Stimulated activated naive CD8-positive, alpha-beta T cell treated with anti-CD3 and anti-CD28 coated beads, Interleukin-15, Interleukin-2, amounts not matched to agents 100 ng/mL and 50 ng/mL, for 24 hours (primary cell): ENCODE measurements around the gene SAC3D1.
A peak's percentile ranks its signal among the peaks of the same experiment; 100 is the strongest.
"Not testable (repeated sequence)": the region's sequence is repeated elsewhere in the genome, so short reads cannot be mapped to it uniquely, and the experiment has no call there.

Experiments used
- H3K27ac Mint-ChIP-seq: one replicate; pipeline ENCODE4 v1.8.0; 2021; ENCODE audit warnings: mild to moderate bottlenecking, mixed read lengths
- H3K27me3 Mint-ChIP-seq: one replicate; pipeline ENCODE4 v1.8.0; 2021; ENCODE audit warnings: mixed read lengths
- H3K36me3 Mint-ChIP-seq: one replicate; pipeline ENCODE4 v1.8.0; 2021; ENCODE audit warnings: low read depth, mixed read lengths
- H3K4me1 Mint-ChIP-seq: one replicate; pipeline ENCODE4 v1.8.0; 2021; ENCODE audit warnings: low read depth, mixed read lengths
- H3K4me3 Mint-ChIP-seq: one replicate; pipeline ENCODE4 v1.8.0; 2021; ENCODE audit warnings: mild to moderate bottlenecking, mixed read lengths
- H3K9me3 Mint-ChIP-seq: one replicate; pipeline ENCODE4 v1.8.0; 2021; ENCODE audit warnings: mixed read lengths

Gene SAC3D1

DNA sequence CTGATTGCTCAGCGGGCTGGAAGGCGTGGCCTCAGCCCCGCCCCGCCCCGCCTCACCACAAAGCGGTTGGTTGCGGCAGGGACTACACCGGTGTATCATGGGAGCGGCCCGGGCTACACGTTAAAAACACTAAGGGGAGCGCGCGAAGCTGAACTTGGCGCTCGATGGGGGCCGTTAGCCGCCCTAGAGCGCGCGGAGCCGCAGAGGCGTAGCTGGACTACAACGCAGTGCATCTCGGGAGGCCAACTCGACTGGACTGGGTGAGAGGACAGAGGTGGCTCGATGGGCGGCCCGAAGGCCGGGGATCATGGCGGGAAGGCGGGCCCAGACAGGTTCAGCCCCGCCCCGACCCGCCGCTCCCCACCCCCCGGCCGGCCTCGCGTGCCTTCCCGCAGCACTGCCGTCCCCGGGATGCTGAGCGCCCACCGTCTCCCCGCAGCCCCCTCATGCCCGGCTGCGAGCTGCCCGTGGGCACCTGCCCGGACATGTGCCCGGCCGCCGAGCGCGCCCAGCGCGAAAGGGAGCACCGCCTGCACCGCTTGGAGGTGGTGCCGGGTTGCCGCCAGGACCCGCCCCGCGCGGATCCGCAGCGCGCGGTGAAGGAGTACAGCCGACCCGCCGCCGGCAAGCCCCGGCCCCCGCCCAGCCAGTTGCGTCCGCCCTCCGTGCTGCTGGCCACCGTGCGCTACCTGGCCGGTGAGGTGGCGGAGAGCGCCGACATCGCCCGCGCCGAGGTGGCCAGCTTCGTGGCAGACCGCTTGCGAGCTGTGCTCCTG is at the start of gene SAC3D1:
Gene SAC3D1, plus strand, starts transcription at position 364 of the 776 bp plus-strand sequence. Its CDS starts 83 bp downstream, at position 447.
- H3K9me3 Mint-ChIP-seq = no peaks in the 10 kb centered on the region

GRCh38 chr11:64994318-64994717 is 46.7 kb upstream of the SAC3D1 start:
- Mint-ChIP-seq H3K4me1 (peaks cover 29% of the 10 kb centered on the region), H3K27me3 (no peaks in the 10 kb centered on the region), H3K27ac (no peak overlapping the region), H3K4me3 (no peak overlapping the region), H3K9me3 (no peaks in the 10 kb centered on the region), H3K36me3 (no peaks in the 10 kb centered on the region)

More for the DNA sequence above, at the start of gene SAC3D1:
- H3K4me3 Mint-ChIP-seq = peak within 1 kb of the TSS; percentile 88
- peak within 1 kb of the TSS; percentile 90 for H3K27ac Mint-ChIP-seq
- no peaks in the 10 kb centered on the region for H3K27me3 Mint-ChIP-seq
- H3K4me1 Mint-ChIP-seq = peaks cover 12% of the 10 kb centered on the region
- H3K36me3 Mint-ChIP-seq = no peaks in the 10 kb centered on the region

DNA sequence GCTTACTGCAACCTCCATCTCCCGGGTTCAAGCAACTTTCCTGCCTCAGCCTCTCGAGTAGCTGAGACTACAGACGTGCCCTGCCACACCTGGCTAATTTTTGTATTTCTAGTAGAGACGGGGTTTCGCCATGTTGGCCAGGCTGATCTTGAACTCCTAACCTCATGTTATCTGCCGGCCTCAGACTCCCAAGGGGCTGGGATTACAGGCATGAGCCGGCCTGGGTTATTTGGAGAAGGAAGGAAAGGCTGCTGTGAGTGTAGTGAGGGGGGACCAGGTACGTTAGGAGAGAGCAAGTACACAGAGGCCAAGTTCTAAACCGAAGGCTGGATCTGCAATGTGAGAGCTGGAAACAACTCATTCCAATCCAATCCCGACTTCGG is 44.7 kb upstream of the SAC3D1 start:
- Mint-ChIP-seq H3K9me3 (no peaks in the 10 kb centered on the region), H3K36me3 (no peaks in the 10 kb centered on the region), H3K27me3 (no peaks in the 10 kb centered on the region), H3K27ac (no peak overlapping the region), H3K4me3 (peak overlapping the region; percentile 66), H3K4me1 (peaks cover 21% of the 10 kb centered on the region)

DNA sequence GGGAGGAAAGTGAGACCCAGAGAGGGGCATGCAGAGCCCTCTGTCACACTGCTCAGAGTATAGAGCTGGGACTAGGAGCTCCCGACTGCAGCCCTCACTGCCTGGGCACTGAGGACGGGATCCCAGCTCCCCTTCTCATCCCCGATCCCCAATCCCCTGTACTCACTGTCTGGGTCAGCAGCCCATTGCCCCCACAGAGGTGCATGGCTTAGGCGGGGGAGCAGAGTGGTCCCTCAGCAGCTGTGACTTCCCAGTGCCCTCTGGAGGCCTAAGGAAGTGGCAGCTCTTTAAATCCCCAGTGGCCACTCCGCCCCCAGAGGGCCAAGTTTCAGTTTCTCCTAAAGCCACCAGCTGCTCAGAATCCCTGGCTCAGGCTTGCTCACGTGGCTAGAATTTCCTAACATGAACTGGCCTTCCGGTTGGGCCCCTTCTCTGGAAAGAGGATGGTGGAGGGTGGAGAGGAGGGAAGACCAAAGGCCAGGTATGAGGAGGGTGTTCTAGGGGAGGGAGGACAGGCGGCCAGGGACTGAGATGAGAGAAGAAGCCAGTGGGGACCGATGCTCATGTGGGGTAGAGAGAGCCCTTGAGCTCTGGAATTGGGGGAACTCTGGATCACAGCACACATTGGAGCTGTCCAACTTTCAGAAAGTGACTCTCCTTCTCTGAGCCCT is 44.2 kb upstream of the SAC3D1 start, which contains the start of gene BATF2:
Gene BATF2, minus strand, starts transcription at position 262 of the 671 bp plus-strand sequence. Its CDS starts 57 bp downstream, at position 205.
- H3K4me1 Mint-ChIP-seq = peaks cover 21% of the 10 kb centered on the region
- H3K36me3 Mint-ChIP-seq = no peaks in the 10 kb centered on the region
- H3K27me3 Mint-ChIP-seq = no peaks in the 10 kb centered on the region
- H3K4me3 Mint-ChIP-seq = peak within 1 kb of the TSS; percentile 66
- H3K27ac Mint-ChIP-seq = no peak within 1 kb of the TSS
- H3K9me3 Mint-ChIP-seq = no peaks in the 10 kb centered on the region

GRCh38 chr11:64998141-64998540 is 42.9 kb upstream of the SAC3D1 start:
- Mint-ChIP-seq H3K4me3 (no peak overlapping the region), H3K36me3 (no peaks in the 10 kb centered on the region), H3K9me3 (no peaks in the 10 kb centered on the region), H3K4me1 (peaks cover 21% of the 10 kb centered on the region), H3K27me3 (no peaks in the 10 kb centered on the region), H3K27ac (peak overlapping the region; percentile 14)

DNA sequence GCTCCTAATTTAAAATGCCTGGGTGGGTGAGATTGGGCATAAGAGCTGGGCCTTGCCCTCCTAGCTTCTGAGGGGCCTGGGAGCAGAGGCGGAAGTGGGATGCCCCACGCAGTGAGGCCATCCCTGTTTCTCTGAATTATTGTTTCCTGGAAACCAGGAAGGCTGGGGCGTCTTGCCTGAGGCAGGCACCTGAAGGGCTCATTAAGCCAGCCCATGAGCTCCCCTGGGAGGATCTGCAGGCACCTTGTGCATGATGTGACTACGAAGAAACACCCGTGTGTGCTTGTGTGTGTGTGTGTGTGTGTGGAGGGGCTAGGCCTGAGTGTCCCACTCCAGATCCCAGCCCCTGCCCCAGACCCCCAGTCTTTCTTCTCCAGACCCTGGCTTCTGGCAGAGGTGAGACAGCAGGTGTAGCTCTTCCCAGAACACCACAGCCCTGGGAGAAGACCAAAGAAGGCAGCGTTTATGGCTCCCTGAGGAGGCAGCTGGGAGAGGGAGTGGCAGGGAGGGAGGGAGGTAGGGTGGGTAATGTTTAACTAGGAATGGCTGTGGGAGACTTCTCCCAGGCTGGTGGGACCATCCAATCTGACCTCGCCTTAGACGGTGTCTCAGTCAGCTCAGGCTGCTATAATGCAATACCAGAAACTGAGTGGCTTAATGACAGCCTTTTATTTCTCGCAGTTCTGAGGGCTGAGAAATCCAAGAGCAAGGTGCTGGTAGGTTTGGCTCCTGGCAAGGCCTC is 42.1 kb upstream of the SAC3D1 start:
- Mint-ChIP-seq H3K27me3 (no peaks in the 10 kb centered on the region), H3K27ac (peak overlapping the region; percentile 14), H3K9me3 (no peaks in the 10 kb centered on the region), H3K4me1 (peaks cover 21% of the 10 kb centered on the region), H3K36me3 (no peaks in the 10 kb centered on the region), H3K4me3 (no peak overlapping the region)

GRCh38 chr11:64999478-64999877 is 41.5 kb upstream of the SAC3D1 start:
- no peaks in the 10 kb centered on the region for H3K9me3 Mint-ChIP-seq
- no peaks in the 10 kb centered on the region for H3K36me3 Mint-ChIP-seq
- no peak overlapping the region for H3K4me3 Mint-ChIP-seq
- peaks cover 21% of the 10 kb centered on the region for H3K4me1 Mint-ChIP-seq
- no peak overlapping the region for H3K27ac Mint-ChIP-seq
- no peaks in the 10 kb centered on the region for H3K27me3 Mint-ChIP-seq

GRCh38 chr11:65002706-65003105 is 38.3 kb upstream of the SAC3D1 start:
- H3K9me3 Mint-ChIP-seq = no peaks in the 10 kb centered on the region
- H3K4me3 Mint-ChIP-seq = no peak overlapping the region
- H3K36me3 Mint-ChIP-seq = no peaks in the 10 kb centered on the region
- H3K27ac Mint-ChIP-seq = no peak overlapping the region
- peaks cover 9% of the 10 kb centered on the region for H3K4me1 Mint-ChIP-seq
- H3K27me3 Mint-ChIP-seq = no peaks in the 10 kb centered on the region

DNA sequence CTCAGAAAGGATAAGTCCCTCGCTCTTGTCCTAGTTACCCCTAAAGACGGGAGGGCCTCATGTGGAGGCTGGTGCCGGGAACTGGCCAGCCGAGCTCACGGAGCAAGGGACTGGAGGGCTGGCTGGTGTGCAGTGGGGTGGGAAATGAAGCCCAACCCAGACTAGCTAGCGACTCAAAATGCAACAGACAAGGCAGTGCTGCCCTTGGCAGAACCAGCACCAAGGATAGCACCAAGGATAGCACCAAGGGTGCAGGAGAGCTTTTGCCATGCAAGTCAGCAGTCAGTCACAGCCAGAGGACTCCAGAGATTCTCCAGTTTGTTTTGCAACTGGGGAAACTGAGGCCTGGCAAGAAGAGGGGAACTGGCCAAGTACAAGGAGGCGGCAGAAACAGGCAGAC is 37.7 kb upstream of the SAC3D1 start:
- Mint-ChIP-seq H3K9me3 (no peaks in the 10 kb centered on the region), H3K27ac (no peak overlapping the region), H3K4me3 (no peak overlapping the region), H3K4me1 (peaks cover 7% of the 10 kb centered on the region), H3K27me3 (no peaks in the 10 kb centered on the region), H3K36me3 (no peaks in the 10 kb centered on the region)

DNA sequence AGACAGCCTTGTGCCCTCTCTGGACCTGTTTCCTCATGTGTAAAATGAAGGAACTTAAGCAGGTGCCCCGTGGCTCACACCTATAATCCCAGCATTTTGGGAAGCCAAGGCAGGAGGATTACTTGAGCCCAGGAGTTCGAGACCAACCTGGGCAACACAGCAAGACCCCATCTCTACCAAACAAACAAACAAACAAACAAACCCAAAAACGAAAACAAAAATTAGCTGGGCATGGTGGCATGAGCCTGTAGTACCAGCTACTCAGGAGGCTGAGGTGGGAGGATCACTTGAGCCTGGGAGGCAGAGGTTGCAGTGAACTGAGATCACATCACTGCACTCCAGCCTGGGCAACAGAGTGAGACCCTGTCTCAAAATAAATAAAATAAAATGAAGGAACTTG is 37.0 kb upstream of the SAC3D1 start:
- H3K27me3 Mint-ChIP-seq, H3K4me3 Mint-ChIP-seq, H3K27ac Mint-ChIP-seq: not testable (repeated sequence)

GRCh38 chr11:65008016-65008415 is 33.0 kb upstream of the SAC3D1 start:
- Mint-ChIP-seq H3K4me1 (peaks cover 3% of the 10 kb centered on the region), H3K36me3 (no peaks in the 10 kb centered on the region), H3K27me3 (no peaks in the 10 kb centered on the region), H3K4me3 (no peak overlapping the region), H3K9me3 (no peaks in the 10 kb centered on the region), H3K27ac (no peak overlapping the region)

More for the DNA sequence above, 37.0 kb upstream of the SAC3D1 start:
- not testable (repeated sequence) for H3K36me3 Mint-ChIP-seq, H3K4me1 Mint-ChIP-seq, H3K9me3 Mint-ChIP-seq

DNA sequence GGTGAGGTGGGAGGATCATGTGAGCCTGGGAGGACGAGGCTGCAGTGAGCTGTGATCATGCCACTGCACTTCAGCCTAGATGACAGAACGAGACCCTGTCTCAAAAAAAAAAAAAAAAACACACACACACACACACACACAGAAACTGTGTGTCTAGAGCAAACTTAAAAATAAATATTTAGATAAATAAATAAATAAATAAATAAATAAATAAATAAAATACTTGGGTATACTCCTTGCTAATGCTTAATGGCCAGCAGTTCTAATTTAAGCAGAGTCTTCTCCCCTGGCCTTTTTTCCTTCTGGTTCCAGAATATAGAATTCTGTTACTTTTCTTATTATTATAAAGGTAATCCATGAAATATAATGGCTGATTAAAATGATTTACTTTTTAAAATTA is 32.1 kb upstream of the SAC3D1 start:
- H3K27ac Mint-ChIP-seq = no peak overlapping the region
- no peak overlapping the region for H3K4me3 Mint-ChIP-seq
- H3K27me3 Mint-ChIP-seq = no peaks in the 10 kb centered on the region
- no peaks in the 10 kb centered on the region for H3K36me3 Mint-ChIP-seq
- peaks cover 8% of the 10 kb centered on the region for H3K4me1 Mint-ChIP-seq
- H3K9me3 Mint-ChIP-seq = no peaks in the 10 kb centered on the region

DNA sequence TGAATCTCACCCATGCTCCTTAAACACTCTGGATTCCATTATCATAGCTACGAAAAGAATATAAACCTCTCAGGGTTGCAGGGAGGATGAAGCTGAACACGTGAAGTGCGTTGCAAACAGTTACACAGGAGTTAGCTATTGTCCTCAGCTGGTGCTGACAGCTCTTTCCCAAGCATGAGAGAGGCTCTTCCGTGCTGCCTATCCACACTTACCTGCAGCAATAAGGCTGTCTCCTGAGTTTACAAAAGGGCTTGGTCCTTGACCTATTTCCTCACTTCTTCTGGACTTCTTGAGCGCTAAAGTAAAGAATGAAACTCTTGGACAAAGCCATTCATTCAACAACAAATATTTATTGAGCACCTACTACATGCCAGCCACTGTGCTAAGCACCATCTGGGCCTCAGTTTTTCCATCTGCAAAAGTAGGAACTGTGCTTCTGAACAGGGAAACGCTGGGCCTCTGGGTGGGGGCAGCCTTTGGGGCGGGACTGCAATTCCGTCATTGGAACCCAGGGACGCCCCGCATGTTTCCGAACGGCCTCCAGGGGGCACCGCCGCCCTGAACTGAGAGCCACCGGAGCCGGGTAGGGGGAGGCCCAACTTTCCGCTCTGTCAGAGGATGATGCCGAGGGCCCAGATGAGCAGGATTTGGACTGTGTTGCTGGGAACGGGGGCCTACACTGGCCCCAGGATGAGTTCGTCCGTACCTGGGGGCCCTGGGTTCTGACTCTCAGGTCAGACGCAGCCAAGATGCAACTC is 27.7 kb upstream of the SAC3D1 start:
- H3K27ac Mint-ChIP-seq = peak overlapping the region; percentile 94
- peaks cover 20% of the 10 kb centered on the region for H3K36me3 Mint-ChIP-seq
- H3K9me3 Mint-ChIP-seq = no peaks in the 10 kb centered on the region
- H3K4me3 Mint-ChIP-seq = peak overlapping the region; percentile 86
- H3K27me3 Mint-ChIP-seq = no peaks in the 10 kb centered on the region
- H3K4me1 Mint-ChIP-seq = peaks cover 30% of the 10 kb centered on the region

GRCh38 chr11:65013888-65014725 is 26.9 kb upstream of the SAC3D1 start, which contains the start of gene ARL2:
TSS of gene ARL2 (plus strand) at chr11:65014160. CDS start at chr11:65014208, 48 bp downstream.
- peak within 1 kb of the TSS; percentile 87 for H3K4me3 Mint-ChIP-seq
- H3K27ac Mint-ChIP-seq = peak within 1 kb of the TSS; percentile 94
- peaks cover 20% of the 10 kb centered on the region for H3K36me3 Mint-ChIP-seq
- no peaks in the 10 kb centered on the region for H3K9me3 Mint-ChIP-seq
- H3K4me1 Mint-ChIP-seq = peaks cover 30% of the 10 kb centered on the region
- H3K27me3 Mint-ChIP-seq = no peaks in the 10 kb centered on the region
